IPS DF 6.9 (cell line): ENCODE measurements around the gene DRC7.

Experiments used
- DNase-seq: peaks from one replicate; pipeline ENCODE4 v3.0.0-alpha.2; 2013; ENCODE audit warnings: low read depth, low spot score
- H3K27ac ChIP-seq: one replicate; pipeline ENCODE4 v1.5.1; 2013; ENCODE audit warnings: low read length, control low read depth
- H3K27me3 ChIP-seq: 2 replicates; pipeline ENCODE4 v1.6.1; 2013; ENCODE audit warnings: mild to moderate bottlenecking, low read length; ENCODE audit not compliant: control insufficient read depth, insufficient read depth
- H3K36me3 ChIP-seq: 2 replicates; pipeline ENCODE4 v1.6.1; 2013; ENCODE audit warnings: low read length; ENCODE audit not compliant: control insufficient read depth, insufficient read depth
- H3K4me1 ChIP-seq: 2 replicates; pipeline ENCODE4 v1.6.1; 2013; ENCODE audit warnings: low read length; ENCODE audit not compliant: control insufficient read depth, insufficient read depth
- H3K4me3 ChIP-seq: 2 replicates; pipeline ENCODE4 v1.5.1; 2013; ENCODE audit warnings: mild to moderate bottlenecking, low read length
- H3K9me3 ChIP-seq: 2 replicates; pipeline ENCODE4 v1.6.1; 2013; ENCODE audit warnings: low read length, inconsistent platforms; ENCODE audit not compliant: control insufficient read depth, insufficient read depth
- WGBS: extraction: QIAGEN DNeasy Blood & Tissue Kit; methylation state at CpG from one replicate; pipeline ENCODE4 v1.1.7; 2013; ENCODE audit warnings: mixed read lengths, missing lambda C conversion rate; ENCODE audit not compliant: insufficient read length, insufficient coverage; 5-methylcytosine and 5-hydroxymethylcytosine counted together

The DRC7 gene, protein sequence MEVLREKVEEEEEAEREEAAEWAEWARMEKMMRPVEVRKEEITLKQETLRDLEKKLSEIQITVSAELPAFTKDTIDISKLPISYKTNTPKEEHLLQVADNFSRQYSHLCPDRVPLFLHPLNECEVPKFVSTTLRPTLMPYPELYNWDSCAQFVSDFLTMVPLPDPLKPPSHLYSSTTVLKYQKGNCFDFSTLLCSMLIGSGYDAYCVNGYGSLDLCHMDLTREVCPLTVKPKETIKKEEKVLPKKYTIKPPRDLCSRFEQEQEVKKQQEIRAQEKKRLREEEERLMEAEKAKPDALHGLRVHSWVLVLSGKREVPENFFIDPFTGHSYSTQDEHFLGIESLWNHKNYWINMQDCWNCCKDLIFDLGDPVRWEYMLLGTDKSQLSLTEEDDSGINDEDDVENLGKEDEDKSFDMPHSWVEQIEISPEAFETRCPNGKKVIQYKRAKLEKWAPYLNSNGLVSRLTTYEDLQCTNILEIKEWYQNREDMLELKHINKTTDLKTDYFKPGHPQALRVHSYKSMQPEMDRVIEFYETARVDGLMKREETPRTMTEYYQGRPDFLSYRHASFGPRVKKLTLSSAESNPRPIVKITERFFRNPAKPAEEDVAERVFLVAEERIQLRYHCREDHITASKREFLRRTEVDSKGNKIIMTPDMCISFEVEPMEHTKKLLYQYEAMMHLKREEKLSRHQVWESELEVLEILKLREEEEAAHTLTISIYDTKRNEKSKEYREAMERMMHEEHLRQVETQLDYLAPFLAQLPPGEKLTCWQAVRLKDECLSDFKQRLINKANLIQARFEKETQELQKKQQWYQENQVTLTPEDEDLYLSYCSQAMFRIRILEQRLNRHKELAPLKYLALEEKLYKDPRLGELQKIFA

DNA sequence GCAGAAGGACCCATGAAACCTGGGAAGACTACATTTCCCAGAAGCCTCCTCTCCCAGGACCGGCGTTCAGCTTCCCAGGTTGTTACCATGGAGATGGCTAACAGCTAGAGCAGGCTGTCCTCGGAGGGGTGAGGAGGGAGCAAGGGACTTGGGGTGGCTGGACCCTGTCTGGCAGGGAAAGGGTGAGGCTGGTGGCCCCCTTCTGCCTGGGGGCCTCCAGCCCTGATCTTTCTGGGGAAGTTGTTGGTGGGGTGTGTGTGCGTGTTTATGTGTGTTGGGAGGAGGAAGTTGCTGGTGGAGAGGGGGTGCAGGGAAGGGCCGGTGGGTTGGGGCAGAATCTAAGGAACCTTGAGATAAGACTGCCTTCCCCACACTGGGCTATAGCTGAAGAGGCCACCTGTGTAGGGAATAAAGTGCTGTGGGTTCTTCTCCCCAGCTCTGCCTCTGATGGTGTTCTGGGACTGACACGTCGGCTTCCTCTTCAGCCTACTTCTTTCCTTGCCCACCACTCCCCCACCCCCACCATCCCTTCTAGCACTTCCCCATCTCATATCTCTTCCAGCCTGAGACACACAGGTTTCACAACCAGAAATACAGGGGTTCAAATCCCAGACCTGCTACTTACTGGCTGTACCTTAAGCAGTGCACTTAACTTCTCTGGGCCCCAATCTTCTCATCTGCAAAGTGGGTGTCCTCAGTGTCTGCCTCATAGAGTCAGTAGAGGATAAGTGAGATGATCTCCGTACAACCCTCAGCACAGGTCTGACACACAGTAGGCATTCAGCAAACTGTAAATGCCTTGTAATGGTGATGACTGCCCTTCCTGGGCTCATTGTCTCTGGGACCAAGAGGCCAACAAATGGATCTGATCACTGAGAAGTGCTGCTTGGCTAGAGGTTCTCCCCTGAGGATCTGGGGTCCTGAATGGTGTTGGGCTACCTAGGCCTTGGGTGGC is at the start of gene DRC7:
Gene DRC7 (plus strand): TSS at position 82 of the 955 bp plus-strand sequence. CDS start 3,144 bp downstream, outside the sequence.
- no peaks in the 10 kb centered on the region for H3K36me3 ChIP-seq
- H3K27me3 ChIP-seq, result no peaks in the 10 kb centered on the region
- no CpG with 5 or more reads among the region's 8 CpGs for WGBS
- H3K27ac ChIP-seq, result no peak within 1 kb of the TSS
- peaks cover 1% of the 10 kb centered on the region; the same call in 1 of the 2 replicates for H3K4me1 ChIP-seq
- DNase-seq, result peak; percentile 57
- no peak within 1 kb of the TSS for H3K4me3 ChIP-seq
- no peaks in the 10 kb centered on the region for H3K9me3 ChIP-seq

DNA sequence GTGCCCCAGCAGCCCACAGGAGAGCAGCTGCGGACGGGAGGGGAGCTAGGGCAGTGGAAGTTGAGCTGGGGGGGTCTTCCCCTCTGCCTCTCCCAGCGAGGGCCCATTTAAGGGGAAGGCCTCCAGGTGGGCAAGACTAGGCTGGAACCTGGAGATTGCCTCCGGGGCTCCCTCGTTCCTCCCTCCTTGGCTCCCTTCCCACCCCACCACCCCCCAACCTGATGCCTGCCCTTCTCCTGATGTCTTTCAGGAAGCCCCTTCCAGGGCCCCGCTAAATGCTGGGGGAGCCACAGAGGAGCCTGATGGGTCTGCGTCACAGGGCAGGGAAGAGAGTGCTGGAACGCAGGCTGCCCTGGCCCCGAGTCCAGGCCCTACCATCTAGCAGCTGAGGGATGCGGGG is 49.4 kb upstream of the DRC7 start:
- no peak overlapping the region for H3K27ac ChIP-seq
- H3K27me3 ChIP-seq, result no peaks in the 10 kb centered on the region
- H3K4me1 ChIP-seq, result no peaks in the 10 kb centered on the region
- no peaks in the 10 kb centered on the region for H3K9me3 ChIP-seq
- no CpG with 5 or more reads among the region's 10 CpGs for WGBS
- H3K36me3 ChIP-seq, result no peaks in the 10 kb centered on the region
- no peak overlapping the region for H3K4me3 ChIP-seq
- no peak for DNase-seq

DNA sequence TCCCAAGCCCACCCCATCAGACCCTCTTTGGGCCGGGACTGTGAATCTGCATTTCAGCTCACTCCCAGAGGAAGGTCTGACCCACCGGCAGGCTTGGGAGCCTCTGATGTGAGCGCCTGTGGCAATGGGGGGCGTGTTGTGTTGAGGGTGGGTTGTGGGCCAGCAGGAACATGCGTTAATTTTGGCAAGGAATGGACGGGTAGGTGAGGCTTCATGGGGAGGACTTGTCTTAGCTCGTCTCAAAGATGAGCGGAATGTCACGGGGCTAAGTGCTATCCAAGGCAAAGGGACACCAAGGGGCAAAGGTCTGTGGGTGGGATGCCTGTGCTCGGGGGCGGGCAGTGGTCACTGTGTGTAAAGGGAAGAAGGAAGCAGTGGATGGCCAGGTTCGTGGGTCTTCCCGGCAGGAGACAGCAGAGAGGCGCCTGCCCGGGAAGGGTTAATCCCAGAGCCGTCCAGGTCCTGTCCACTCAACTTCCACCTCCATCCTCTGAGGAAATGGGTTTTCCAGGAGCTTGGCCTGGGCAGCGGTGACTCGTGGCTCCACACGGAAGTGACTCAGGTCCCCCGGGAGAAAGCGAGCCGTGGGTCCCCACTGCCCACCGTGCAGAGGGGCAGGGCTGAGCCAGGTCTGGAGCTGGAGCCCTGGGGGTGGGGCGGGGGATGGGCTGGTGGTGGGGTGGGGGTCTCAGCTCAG is 48.8 kb upstream of the DRC7 start:
- H3K4me1 ChIP-seq, result no peaks in the 10 kb centered on the region
- H3K4me3 ChIP-seq, result no peak overlapping the region
- H3K27me3 ChIP-seq, result no peaks in the 10 kb centered on the region
- H3K9me3 ChIP-seq, result no peaks in the 10 kb centered on the region
- H3K36me3 ChIP-seq, result no peaks in the 10 kb centered on the region
- no CpG with 5 or more reads among the region's 24 CpGs for WGBS
- no peak for DNase-seq
- no peak overlapping the region for H3K27ac ChIP-seq

DNA sequence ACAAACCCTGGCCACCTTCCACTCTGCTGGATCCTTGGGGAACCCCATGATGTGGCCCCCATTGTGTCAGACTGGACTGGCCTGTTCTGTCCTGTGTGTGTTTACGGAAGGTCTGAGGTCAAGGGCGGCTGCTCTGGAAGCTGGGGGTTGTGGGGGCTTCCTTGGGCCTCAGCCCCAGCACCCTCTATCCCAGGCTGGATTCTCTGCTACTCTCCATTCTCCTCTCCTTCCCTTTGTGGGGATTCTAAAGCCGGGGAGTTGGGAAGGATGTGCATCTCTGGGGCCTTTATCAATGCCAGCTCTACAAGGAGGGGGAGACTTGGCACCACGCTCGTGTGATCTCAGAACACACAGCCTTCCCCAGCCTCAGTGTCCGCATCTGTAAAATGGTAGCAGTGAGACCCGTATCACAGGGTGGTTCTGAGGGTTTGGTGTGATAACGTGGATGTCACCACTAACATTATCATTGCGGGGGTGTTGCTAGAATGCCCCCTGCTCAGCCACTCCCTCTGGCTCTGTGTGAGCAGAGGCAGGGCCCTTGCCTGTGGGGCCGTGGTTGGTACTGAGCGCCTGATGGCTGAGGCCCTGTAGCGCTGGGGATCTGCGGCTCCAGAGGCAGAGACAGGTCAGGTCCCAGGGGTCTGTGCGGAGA is 48.1 kb upstream of the DRC7 start:
- no peaks in the 10 kb centered on the region for H3K4me1 ChIP-seq
- H3K27ac ChIP-seq, result no peak overlapping the region
- no CpG with 5 or more reads among the region's 14 CpGs for WGBS
- no peaks in the 10 kb centered on the region for H3K9me3 ChIP-seq
- no peaks in the 10 kb centered on the region for H3K27me3 ChIP-seq
- DNase-seq, result no peak
- H3K4me3 ChIP-seq, result no peak overlapping the region
- no peaks in the 10 kb centered on the region for H3K36me3 ChIP-seq

DNA sequence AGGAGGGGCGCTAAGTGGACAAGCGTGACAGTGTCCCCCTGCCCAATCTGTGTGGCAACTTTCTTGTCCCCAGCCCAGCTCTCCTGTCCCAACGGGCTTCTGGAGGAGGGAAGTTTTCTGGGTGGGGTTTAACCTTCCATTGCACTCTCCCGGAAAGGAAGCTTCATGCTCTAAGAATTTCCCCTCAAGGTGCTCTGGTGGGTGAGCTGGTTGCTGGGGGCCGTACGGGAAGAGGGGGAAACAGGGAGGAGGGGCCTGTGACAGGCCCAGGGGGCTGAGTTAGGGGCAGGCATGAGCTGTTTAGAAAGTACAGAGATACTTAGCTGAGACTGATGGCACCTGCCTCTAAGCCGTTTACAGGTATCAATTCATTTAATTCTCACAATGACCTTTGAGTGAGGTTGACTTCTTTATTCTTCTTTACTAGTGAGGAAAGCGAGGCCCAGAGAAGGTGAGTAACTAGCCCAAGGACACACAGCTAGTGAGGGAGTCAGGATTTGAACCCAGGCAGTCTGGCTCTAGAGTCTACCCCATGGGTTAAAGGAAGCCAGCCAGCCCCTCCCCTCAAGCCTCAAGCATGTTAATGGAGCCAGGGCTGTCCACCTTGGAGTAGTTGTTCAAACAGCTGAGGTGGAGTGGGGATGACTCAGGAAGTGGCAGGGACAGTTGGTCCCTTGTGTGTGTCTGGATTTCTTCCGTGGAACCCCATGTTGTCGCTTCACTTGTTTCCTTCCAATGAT is 47.3 kb upstream of the DRC7 start:
- Histone ChIP-seq H3K9me3 (no peaks in the 10 kb centered on the region), H3K27me3 (no peaks in the 10 kb centered on the region), H3K36me3 (no peaks in the 10 kb centered on the region), H3K4me3 (no peak overlapping the region), H3K27ac (no peak overlapping the region), H3K4me1 (no peaks in the 10 kb centered on the region)
- no CpG with 5 or more reads among the region's 10 CpGs for WGBS
- DNase-seq, result no peak

DNA sequence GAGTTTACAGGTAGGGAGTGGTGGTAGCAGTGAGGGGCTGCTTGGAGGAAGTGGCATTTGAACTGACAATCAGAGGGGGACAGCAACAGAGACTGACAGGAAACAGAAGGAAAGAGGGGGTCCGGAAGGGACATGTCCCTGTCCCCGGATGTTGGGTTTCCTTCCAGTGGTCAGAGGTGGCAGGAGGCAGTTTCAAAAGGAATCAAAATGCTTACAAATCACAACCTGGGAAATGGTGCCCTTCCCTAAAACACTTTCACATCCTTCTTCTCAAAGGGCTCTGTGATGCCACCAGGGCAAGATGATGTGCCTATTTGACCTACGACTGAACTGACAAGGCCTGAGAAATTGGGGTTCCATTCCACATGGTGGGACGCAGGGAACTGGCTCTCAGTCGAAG is 46.5 kb upstream of the DRC7 start:
- H3K36me3 ChIP-seq, result no peaks in the 10 kb centered on the region
- H3K27me3 ChIP-seq, result no peaks in the 10 kb centered on the region
- H3K4me1 ChIP-seq, result no peaks in the 10 kb centered on the region
- no peak overlapping the region for H3K27ac ChIP-seq
- WGBS, result no CpG with 5 or more reads among the region's 5 CpGs
- H3K9me3 ChIP-seq, result no peaks in the 10 kb centered on the region
- DNase-seq, result no peak
- no peak overlapping the region for H3K4me3 ChIP-seq

DNA sequence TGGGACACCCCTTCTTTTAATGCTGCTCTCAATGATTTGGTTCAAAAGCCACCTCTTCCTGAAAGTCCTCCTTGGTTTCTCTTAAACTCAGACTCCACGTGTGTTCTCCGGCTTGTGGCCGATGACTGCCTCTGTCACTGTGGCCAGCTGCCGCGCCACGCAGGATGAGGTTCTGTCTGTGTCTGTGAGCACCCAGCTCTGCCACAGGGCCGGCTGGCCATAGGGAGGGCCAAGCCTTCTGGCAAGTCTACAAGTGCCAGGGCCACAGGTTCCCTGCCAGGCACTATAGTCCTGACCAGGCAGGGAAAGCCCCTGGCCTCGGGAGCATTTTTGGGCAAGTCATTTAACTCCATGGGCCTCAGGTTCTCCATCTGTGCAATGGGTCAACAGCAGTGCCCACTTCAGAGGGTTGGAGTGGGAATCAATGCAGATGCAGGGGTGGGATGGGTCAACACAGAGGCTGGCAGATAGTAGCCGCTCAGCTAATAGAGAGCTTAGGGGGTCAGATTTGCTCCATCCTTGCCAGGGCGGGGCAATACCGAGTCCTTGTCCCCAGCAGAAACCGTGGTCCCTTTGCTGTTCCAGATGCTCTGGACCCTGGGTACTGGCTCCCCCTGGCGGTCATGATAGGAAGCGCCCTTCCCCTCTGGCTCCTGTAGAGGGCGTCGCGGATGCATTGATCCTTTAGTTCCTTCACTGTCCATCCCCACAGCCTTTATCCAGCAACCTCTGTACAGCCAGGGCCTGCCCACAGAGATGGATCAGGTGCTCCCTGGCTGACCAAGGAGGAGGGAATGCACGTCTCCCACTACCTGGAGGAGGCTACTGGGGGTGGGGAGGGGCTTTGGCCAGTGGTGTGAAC is 45.8 kb upstream of the DRC7 start:
- Histone ChIP-seq H3K27ac (no peak overlapping the region), H3K36me3 (no peaks in the 10 kb centered on the region), H3K9me3 (no peaks in the 10 kb centered on the region), H3K4me1 (no peaks in the 10 kb centered on the region), H3K27me3 (no peaks in the 10 kb centered on the region), H3K4me3 (no peak overlapping the region)
- peak; percentile 58 for DNase-seq
- no CpG with 5 or more reads among the region's 18 CpGs for WGBS

DNA sequence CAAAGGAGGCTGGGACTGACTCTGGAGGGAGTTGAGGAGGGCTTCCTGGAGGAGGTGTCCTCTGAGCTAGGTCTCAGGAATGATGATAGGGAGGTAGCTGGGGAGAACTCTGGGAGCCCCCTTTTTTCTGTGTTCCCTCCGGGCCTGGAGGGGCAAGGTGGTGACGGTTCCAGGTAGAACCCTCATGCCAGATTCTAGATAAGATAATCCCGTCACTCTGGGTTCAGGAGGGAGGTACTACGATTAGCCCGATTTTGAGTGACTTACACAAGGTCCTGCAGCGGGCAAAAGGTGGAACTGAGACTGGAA is 45.2 kb upstream of the DRC7 start:
- Histone ChIP-seq H3K27me3 (no peaks in the 10 kb centered on the region), H3K9me3 (no peaks in the 10 kb centered on the region), H3K4me3 (no peak overlapping the region), H3K27ac (no peak overlapping the region), H3K36me3 (no peaks in the 10 kb centered on the region), H3K4me1 (no peaks in the 10 kb centered on the region)
- no peak for DNase-seq
- WGBS, result no CpG with 5 or more reads among the region's 6 CpGs
